ENCODE data around the gene DNAJC5. TPM values are rescaled to one million over a fixed set of nuclear protein-coding genes. Genes with fewer than 3 reads are reported as not detected.
"Not testable (repeated sequence)": the region's sequence is repeated elsewhere in the genome, so short reads cannot be mapped to it uniquely, and the experiment has no call there.

Gene DNAJC5
- total RNA-seq = 10 to 100 TPM; 54.0 to 58.7 TPM

DNA sequence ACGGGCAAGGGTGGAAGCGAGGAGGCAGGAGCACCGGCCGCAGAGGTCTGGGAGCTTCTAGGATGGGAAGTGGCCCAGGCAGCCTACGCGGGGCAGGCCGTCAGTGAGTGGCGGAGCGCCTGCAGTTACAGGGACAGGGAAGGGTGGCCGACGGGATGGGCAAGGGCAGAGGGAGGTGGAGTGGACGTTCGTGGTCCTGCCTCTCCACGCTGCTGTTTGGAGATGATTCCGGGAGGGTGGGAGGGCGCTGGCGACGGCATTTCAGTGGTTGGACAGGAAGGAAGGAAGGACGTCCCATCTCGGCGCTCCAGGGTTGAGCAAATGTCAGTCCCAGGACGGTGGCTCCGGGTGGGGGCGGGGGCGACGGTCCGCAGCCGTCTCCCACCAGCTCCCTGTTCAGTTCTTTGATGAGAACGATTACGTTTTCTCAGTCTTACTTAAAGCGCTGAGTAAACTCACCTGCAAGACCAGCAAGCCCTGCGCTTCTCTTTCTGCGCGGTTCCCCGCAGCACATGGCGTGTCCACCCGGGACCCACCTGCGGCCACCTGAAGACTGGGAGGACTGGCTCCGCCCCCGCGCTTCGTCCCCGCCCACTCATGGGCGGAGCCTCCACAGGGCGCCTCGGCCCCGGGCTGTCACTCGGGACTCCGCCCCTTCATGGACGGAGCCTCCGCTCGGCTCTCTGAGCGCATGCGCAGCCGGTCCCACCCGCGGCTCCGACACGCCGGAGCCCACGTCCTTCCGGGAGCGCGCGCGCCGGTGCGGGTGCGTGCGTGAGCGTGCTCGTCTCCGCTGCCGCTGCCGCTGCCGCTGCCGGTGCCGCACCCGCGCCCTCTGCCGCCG lies at the start of gene DNAJC5:
Gene DNAJC5 (plus strand): TSS at position 769 of the 844 bp plus-strand sequence. CDS start 33,220 bp downstream, outside the sequence.
- H3K4me3 Mint-ChIP-seq = peak within 1 kb of the TSS; percentile 90
- peaks cover 31% of the 10 kb centered on the region for H3K36me3 Mint-ChIP-seq (ENCODE audit: low read depth)
- H3K9me3 Mint-ChIP-seq = no peaks in the 10 kb centered on the region
- H3K4me1 Mint-ChIP-seq = peaks cover 41% of the 10 kb centered on the region
- peak; percentile 96 for DNase-seq
- POLR2A ChIA-PET = no interaction called here
- peak within 1 kb of the TSS; percentile 97 for H3K27ac Mint-ChIP-seq
- H3K27me3 Mint-ChIP-seq = no peaks in the 10 kb centered on the region
- CTCF ChIA-PET = no interaction called here

DNA sequence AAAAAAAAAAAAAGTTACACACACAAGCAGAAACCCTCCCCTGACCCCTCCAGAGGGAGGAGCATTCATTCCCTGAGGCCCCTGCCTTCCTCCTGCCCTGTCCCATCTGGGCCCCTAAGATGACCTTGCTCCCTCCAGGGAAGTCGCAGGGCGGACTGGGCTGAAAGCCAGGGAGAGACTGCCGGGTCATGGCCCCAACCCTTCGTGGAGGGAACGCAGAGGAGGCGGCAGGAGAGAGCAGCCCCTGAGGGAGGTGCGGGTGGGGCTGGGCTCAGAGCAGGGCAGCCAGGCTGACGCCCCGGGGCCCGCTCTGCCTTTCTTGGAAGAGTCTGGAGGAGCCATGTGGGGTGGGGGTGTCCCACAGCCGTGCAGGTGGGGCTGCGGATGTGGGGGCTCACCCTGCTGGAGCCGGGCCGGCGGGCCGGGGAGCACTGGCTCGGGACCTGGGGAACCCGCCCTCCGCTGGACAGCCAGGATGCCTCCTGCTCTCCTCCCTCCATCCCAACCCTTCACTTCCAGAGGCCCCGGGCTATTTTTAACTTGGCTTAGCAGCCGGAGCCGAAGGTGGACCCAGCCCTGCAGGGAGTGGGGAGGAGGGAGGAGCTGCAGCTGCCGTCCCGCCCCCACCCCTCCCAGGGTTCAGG lies 48.7 kb upstream of the DNAJC5 start:
- Mint-ChIP-seq H3K36me3 (ENCODE audit: low read depth) (no peaks in the 10 kb centered on the region), H3K4me3 (no peak overlapping the region), H3K27me3 (peaks cover 41% of the 10 kb centered on the region), H3K9me3 (no peaks in the 10 kb centered on the region), H3K27ac (peak overlapping the region; percentile 54), H3K4me1 (peaks cover 24% of the 10 kb centered on the region)
- no peak for DNase-seq
- ChIA-PET POLR2A (no interaction called here), CTCF (no interaction called here)

DNA sequence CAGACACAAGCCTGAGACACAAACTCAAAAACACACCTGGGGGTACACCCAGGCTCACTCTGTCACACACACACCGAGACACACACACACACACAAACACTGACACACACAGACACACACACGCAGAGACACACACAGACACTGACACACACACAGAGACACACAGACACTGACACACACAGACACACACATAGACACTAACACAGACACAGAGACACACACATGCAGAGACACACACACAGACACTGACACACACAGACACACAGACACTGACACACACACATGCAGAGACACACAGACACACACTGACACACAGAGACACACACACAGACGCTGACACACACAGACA lies 48.1 kb upstream of the DNAJC5 start:
- Mint-ChIP-seq H3K4me3 (no peak overlapping the region), H3K9me3 (no peaks in the 10 kb centered on the region), H3K36me3 (ENCODE audit: low read depth) (no peaks in the 10 kb centered on the region), H3K27ac (no peak overlapping the region), H3K27me3 (peaks cover 43% of the 10 kb centered on the region), H3K4me1 (peaks cover 26% of the 10 kb centered on the region)
- no peak for DNase-seq
- ChIA-PET CTCF (no interaction called here), POLR2A (no interaction called here)

DNA sequence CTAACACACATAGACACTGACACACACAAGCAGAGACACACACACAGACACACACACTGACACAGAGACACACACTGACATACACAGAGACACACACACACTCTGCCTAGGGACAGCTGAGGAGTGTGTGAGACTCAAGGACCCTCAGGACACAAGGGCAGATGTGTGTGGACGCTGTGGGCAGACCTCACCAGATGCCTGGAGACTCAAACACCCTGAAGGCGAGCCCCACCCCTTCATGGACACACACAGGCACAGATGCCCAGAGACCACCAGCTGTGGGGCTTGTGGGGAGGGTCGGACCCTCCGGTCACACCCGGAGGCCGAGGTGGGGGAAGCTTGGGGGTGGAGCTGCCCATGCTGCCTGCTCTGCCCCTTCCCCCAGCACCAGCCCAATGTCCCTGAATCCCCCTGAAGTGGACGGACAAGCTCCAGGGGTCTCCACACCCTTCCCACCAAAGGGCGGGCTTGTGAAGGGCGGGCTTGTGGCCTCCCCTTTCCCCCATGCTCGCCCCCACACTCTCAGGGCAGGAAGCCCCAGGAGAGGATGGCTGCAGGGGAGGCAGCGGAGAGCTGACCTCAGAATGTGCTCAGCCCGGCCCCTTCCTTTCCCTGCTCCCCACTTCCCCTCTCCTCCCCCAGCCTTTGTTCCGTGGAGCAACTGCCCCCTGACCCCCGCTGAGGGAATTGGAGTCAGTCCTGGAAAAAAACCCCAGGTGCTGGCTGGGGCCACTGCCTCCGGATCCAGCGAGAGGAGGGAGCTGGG lies 47.5 kb upstream of the DNAJC5 start:
- no peaks in the 10 kb centered on the region for H3K36me3 Mint-ChIP-seq (ENCODE audit: low read depth)
- POLR2A ChIA-PET = interaction anchor here (0.5 kb wide), 1 partner anchor 161 kb away, joined by 3 read pairs; no protein-coding TSS in a partner anchor
- no peak overlapping the region for H3K27ac Mint-ChIP-seq
- peaks cover 44% of the 10 kb centered on the region for H3K27me3 Mint-ChIP-seq
- no peak for DNase-seq
- no peaks in the 10 kb centered on the region for H3K9me3 Mint-ChIP-seq
- peaks cover 25% of the 10 kb centered on the region for H3K4me1 Mint-ChIP-seq
- H3K4me3 Mint-ChIP-seq = no peak overlapping the region
- CTCF ChIA-PET = interaction anchor here (0.6 to 0.7 kb wide), 3 partner anchors 9 to 207 kb away, joined by 3 to 4 read pairs (median 3); no protein-coding TSS in a partner anchor

DNA sequence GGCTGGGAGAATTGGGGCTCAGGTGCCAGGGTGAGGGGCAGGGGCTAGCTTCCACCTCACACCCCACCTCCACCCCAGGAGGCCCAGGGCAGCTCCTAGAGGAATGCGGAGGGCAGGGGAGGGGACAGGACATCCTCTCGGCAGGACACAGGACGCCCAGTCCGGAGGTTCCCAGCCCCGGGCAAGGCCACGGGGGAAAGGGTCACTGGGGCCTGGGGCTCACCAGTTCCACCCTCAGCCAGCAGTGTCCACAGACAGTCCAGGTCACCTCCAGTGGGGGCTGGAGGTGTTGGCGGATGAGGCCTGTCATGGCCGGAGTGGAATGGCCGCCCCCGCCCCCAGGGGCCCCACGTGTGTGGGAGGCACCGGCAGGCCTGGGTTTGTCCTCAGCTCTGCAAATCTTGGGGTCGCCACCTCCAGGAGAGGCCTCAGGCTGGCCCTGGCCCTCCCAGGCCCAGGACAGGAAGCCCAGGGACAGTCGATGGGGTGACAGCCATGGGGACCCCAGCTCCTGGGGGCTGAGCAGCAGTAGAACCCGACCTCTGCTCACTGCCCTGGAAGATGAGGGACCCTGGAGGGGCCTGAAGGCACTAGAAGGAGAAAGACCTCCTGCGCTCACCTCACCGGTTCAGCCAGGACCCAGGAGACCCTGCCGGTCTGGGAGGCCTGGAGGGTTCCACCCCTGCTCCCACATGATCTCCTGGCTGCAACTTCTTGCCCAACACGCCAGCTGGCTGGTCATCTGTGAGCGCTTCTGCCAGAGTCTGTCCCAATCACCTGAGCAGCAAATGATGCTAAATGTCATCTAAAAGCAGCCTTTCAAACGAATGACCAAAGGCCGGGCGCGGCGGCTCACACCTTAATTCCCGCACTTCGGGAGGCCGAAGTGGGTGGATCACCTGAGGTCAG lies 46.7 kb upstream of the DNAJC5 start:
- Mint-ChIP-seq H3K27ac (no peak overlapping the region), H3K27me3 (peaks cover 41% of the 10 kb centered on the region), H3K36me3 (ENCODE audit: low read depth) (no peaks in the 10 kb centered on the region), H3K4me3 (no peak overlapping the region), H3K4me1 (peaks cover 24% of the 10 kb centered on the region), H3K9me3 (no peaks in the 10 kb centered on the region)
- POLR2A ChIA-PET = interaction anchor here (0.5 kb wide), 1 partner anchor 162 kb away, joined by 3 read pairs; no protein-coding TSS in a partner anchor
- CTCF ChIA-PET = interaction anchor here (0.6 to 0.7 kb wide), 4 partner anchors 10 to 206 kb away, joined by 3 to 4 read pairs (median 3); no protein-coding TSS in a partner anchor
- DNase-seq = no peak

DNA sequence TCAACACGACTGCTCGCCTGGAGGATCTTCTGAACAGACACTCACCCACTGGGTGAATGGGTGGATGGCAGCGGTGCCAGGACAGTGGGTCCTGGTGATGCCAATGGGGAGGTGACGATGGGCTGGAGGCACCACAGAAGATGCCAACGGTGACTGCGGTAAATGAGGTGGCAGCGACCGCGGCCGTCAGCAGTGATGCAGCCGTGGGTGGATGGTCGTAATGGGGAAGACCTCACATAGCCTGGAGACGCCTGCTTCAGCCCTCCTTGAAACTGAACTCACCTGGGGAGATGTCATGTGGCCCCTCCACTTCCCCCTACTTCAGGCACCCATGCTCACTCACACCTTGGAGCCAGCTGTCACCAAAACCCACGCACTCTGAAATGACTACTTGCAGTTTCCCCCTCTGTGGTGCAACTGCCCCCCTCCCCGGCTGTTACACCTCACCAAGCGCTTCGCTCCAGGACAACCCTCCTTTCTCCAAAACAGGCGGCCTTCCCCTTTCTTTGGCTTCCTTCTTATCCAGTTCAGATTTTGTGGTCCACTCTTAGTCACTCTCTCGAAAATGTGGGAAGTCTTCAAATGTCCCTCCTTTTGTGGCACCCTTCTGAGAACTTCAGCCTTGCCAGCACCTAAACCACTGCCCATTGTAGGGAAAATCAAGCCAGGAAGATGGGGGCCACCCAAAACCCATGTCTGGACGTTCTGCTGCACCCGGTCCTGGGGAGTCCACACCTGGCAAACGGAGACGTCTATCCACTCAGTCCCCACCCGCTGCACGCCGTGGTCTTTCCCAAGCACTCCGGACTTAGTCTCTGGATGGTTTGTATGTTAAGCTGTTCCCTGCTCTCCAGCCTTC lies 44.0 kb upstream of the DNAJC5 start:
- H3K36me3 Mint-ChIP-seq (ENCODE audit: low read depth) = no peaks in the 10 kb centered on the region
- H3K27me3 Mint-ChIP-seq = peaks cover 19% of the 10 kb centered on the region
- CTCF ChIA-PET = interaction anchor here (0.7 kb wide), 1 partner anchor 11 kb away, joined by 3 read pairs; no protein-coding TSS in a partner anchor
- no peak overlapping the region for H3K4me3 Mint-ChIP-seq
- H3K9me3 Mint-ChIP-seq = no peaks in the 10 kb centered on the region
- peaks cover 12% of the 10 kb centered on the region for H3K4me1 Mint-ChIP-seq
- POLR2A ChIA-PET = no interaction called here
- no peak overlapping the region for H3K27ac Mint-ChIP-seq
- no peak for DNase-seq

DNA sequence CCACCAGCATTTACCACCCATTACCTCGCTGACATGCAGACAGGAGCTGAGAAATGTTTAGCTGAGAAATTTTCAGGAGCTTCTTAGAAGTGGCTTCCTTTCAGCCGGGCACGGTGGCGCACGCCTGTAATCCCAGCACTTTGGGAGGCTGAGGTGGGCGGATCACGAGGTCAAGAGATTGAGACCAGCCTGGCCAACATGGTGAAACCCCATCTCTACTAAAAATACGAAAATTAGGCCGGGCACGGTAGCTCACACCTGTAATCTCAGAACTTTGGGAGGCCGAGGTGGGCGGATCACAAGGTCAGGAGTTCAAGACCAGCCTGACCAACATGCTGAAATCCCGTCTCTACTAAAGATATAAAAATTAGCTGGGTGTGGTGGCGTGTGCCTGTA lies 43.4 kb upstream of the DNAJC5 start:
- H3K4me3 Mint-ChIP-seq; H3K9me3 Mint-ChIP-seq; H3K36me3 Mint-ChIP-seq (ENCODE audit: low read depth); DNase-seq; POLR2A ChIA-PET; H3K27ac Mint-ChIP-seq: not testable (repeated sequence)
- Mint-ChIP-seq H3K27me3 (peaks cover 16% of the 10 kb centered on the region), H3K4me1 (peaks cover 12% of the 10 kb centered on the region)
- CTCF ChIA-PET = interaction anchor here (0.7 kb wide), 1 partner anchor 11 kb away, joined by 3 read pairs; no protein-coding TSS in a partner anchor

DNA sequence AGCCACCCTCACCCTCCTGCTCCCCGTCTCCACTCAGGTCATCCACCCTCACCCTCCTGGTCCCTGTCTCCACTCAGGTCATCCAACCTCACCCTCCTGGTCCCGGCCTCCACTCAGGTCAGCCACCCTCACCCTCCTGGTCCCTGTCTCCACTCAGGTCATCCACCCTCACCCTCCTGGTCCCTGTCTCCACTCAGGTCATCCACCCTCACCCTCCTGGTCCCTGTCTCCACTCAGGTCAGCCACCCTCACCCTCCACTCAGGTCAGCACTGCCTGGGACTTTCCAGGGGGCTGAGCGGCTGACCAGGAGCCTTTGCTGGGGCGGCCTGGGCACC lies 41.2 kb upstream of the DNAJC5 start:
- CTCF ChIA-PET = not testable (repeated sequence)

DNA sequence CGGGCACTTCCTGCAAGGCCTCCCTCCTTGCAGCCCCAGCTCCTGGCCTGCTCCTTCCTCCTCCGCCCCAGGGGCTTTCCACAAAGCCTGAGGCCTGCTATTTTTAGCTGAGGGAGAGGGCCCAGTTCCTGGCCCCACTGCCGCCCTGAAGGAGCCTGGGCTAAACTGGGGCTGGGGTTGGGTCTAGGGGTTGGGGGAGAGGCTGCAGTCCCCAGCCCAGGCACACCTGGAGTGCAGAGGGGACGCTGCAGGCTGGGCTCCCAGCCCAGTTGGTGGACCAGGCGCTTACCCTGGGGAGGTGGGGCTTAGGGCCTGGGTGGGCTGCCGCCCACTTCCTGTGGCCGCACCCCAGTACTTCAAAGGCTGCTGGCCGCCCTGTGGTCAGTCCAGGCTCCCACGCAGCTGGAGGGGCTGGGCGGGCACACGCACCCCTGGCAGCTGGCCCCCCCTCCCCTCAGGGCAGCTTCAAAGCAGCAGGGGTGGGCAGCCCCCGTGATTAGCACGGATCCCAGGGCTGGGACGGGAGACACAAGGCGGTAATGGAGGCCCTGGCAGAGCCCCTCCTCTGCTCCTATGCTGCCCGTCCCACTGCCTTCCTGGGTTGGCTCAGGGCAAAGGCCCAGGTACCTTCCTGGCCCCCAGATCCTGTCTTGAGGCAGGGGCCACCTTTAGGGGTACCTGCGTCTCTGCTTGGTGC lies 40.7 kb upstream of the DNAJC5 start:
- Mint-ChIP-seq H3K27ac (no peak overlapping the region), H3K4me1 (peaks cover 22% of the 10 kb centered on the region), H3K36me3 (ENCODE audit: low read depth) (no peaks in the 10 kb centered on the region), H3K27me3 (peaks cover 14% of the 10 kb centered on the region), H3K9me3 (no peaks in the 10 kb centered on the region), H3K4me3 (no peak overlapping the region)
- POLR2A ChIA-PET = no interaction called here
- no peak for DNase-seq
- CTCF ChIA-PET = no interaction called here

More for the DNA sequence above, 41.2 kb upstream of the DNAJC5 start:
- DNase-seq; POLR2A ChIA-PET; H3K9me3 Mint-ChIP-seq; H3K27ac Mint-ChIP-seq; H3K4me3 Mint-ChIP-seq; H3K36me3 Mint-ChIP-seq (ENCODE audit: low read depth): not testable (repeated sequence)
- Mint-ChIP-seq H3K27me3 (peaks cover 16% of the 10 kb centered on the region), H3K4me1 (peaks cover 17% of the 10 kb centered on the region)

GRCh38 chr20:63854766-63855362 lies 40.1 kb upstream of the DNAJC5 start:
- ChIA-PET CTCF (interaction anchor here (1.1 to 1.3 kb wide), 2 partner anchors 13 kb away, joined by 3 read pairs; no protein-coding TSS in a partner anchor), POLR2A (no interaction called here)
- Mint-ChIP-seq H3K36me3 (ENCODE audit: low read depth) (no peaks in the 10 kb centered on the region), H3K9me3 (no peaks in the 10 kb centered on the region), H3K4me3 (no peak overlapping the region), H3K27ac (no peak overlapping the region), H3K4me1 (peaks cover 25% of the 10 kb centered on the region), H3K27me3 (peaks cover 14% of the 10 kb centered on the region)
- DNase-seq = no peak

Measured in activated CD4-positive, alpha-beta T cell treated with anti-CD3 and anti-CD28 coated beads, Interleukin-2, amount 10 ng/mL, durations not matched to agents 7 days and 5 days (primary cell).